CD4-positive, alpha-beta T cell treated with Interleukin-4 for 1 hour (primary cell): ENCODE results near the gene ZAR1L.

Experiments used
- DNase-seq, 2 donors: peaks; one replicate each; pipeline ENCODE4 v3.0.0-alpha.2; 2020 to 2022

ZAR1L gene

GRCh38 chr13:32254416-32254815 is 60.7 kb downstream of the ZAR1L start:
- DNase-seq: no peak

GRCh38 chr13:32253911-32254399 is 61.2 kb downstream of the ZAR1L start:
- DNase-seq: no peak
